Stomach (tissue), 9 donors: ENCODE results near the gene DGKK. TPM values are rescaled to one million over a fixed set of nuclear protein-coding genes. Genes with fewer than 3 reads are reported as not detected.

Source experiments
- DNase-seq, 2 donors: peaks; one replicate each; pipeline versions ENCODE4 v3.0.0 to v3.0.0-alpha.2; 2013 to 2019
- H3K27ac ChIP-seq, 5 donors: fragments of 200-600 bp in 4 of 5; sonication (generic) in 4 of 5; one replicate each; pipeline ENCODE4 v1.5.1; 2013 to 2019; ENCODE audit warnings: mild to moderate bottlenecking in 1 of 5, moderate library complexity in 1 of 5
- H3K27me3 ChIP-seq, 3 donors: fragments of 200-600 bp; sonication (generic); one replicate each; pipeline ENCODE4 v1.5.1; 2017 to 2019; ENCODE audit warnings: mixed run types in 1 of 3
- H3K36me3 ChIP-seq, 4 donors: fragments of 200-600 bp; sonication (generic); 1 replicate in 3 of 4; 2 replicates in 1 of 4; pipeline ENCODE4 v1.5.1; 2016 to 2019
- H3K4me1 ChIP-seq, 4 donors: fragments of 200-600 bp; sonication (generic); one replicate each; pipeline ENCODE4 v1.5.1; 2016 to 2019
- H3K4me3 ChIP-seq, 4 donors: fragments of 200-600 bp; sonication (generic) in 3 of 4; one replicate each; pipeline ENCODE4 v1.5.1; 2016 to 2019; ENCODE audit warnings: mild to moderate bottlenecking in 1 of 4
- H3K9me3 ChIP-seq, 4 donors: fragments of 200-600 bp; sonication (generic); one replicate each; pipeline ENCODE4 v1.5.1; 2016 to 2019
- CTCF ChIP-seq, 7 experiments: fragments of 450-650 bp in 4 of 7; fragments of 200-600 bp in 3 of 7; sonication (generic) in 3 of 7; IDR thresholded peaks; one replicate each; pipeline ENCODE4 v1.5.1; 2016 to 2019; ENCODE audit warnings: antibody characterized with exemption in 7 of 7, control low read depth in 2 of 7, mild to moderate bottlenecking in 1 of 7
- EP300 ChIP-seq: sonication (generic); formaldehyde crosslinking; IDR thresholded peaks from one replicate; pipeline ENCODE4 v1.6.1; 2017; ENCODE audit warnings: antibody characterized with exemption
- POLR2A ChIP-seq, 4 donors: fragments of 450-650 bp; IDR thresholded peaks; one replicate each; pipeline ENCODE4 v1.6.1; 2016; ENCODE audit warnings: antibody characterized with exemption in 4 of 4, control low read depth in 2 of 4, mild to moderate bottlenecking in 1 of 4, moderate library complexity in 1 of 4
- POLR2AphosphoS5 ChIP-seq, 3 donors: sonication (generic); formaldehyde crosslinking; IDR thresholded peaks; one replicate each; pipeline ENCODE4 v1.6.1; 2016; ENCODE audit warnings: antibody characterized with exemption in 3 of 3
- WGBS, 5 donors: extraction: QIAGEN DNeasy Blood & Tissue Kit in 3 of 5; methylation state at CpG; one replicate each; pipeline versions ENCODE4 v1.1.5 to v1.1.7; 2013 to 2018; 5-methylcytosine and 5-hydroxymethylcytosine counted together
- intact Hi-C: fragments of 100-400 bp; cut with DNase I; formaldehyde crosslinking; loops from one replicate; pipeline ENCODE4 v1.15.1; 2023; ENCODE audit warnings: low total_unique reads
- polyA plus RNA-seq, 3 donors: library from polyadenylated mRNA; stranded (reverse); fragments of 200-250 nt; gene quantifications; one replicate each; pipeline ENCODE4 v1.2.3, GENCODE V29; 2013
- total RNA-seq, 5 donors: library from RNA; depleted of rRNA; stranded (reverse); fragments of >200 nt; gene quantifications; one replicate each; pipeline versions ENCODE4 v1.1.0 to v1.2.3, GENCODE V29; 2014 to 2016
- donor health status: healthy with polysubstance abuse.
- donor health status: Bipolar disorder and iron deficiency.
- donor health status: healthy.

DGKK gene
- total and polyA plus RNA-seq, 8 donors, result 0.06 to 1.8 TPM; not detected in 6

- TF ChIP-seq CTCF (IDR thresholded peaks at IDR 0.05), result no peak
- TF ChIP-seq POLR2A (IDR thresholded peaks at IDR 0.05), result no peak
- no peak for TF ChIP-seq POLR2AphosphoS5 (IDR thresholded peaks at IDR 0.05)
- TF ChIP-seq EP300, result no peak
- no peaks in the 10 kb centered on the region for H3K36me3 ChIP-seq
- peaks cover 0 to 2% (median 0%) of the 10 kb centered on the region in 3 donors for H3K27me3 ChIP-seq
- no peaks in the 10 kb centered on the region for H3K9me3 ChIP-seq
- no peaks in the 10 kb centered on the region for H3K4me1 ChIP-seq
- no peak overlapping the region for H3K27ac ChIP-seq
- no peak for DNase-seq
- intact Hi-C loops, result no loop called here
- H3K4me3 ChIP-seq, result no peak overlapping the region
- 64 to 89% (median 83%) methylated on average over 6 of the region's 6 CpGs for WGBS, 5 donors
Measured at GRCh38 chrX:50456712-50457484, 13.7 kb downstream of the DGKK start.

- Histone ChIP-seq H3K27ac (no peak overlapping the region), H3K27me3 (peaks cover 0 to 15% (median 0%) of the 10 kb centered on the region in 3 donors), H3K4me3 (no peak overlapping the region), H3K4me1 (no peaks in the 10 kb centered on the region), H3K36me3 (no peaks in the 10 kb centered on the region), H3K9me3 (no peaks in the 10 kb centered on the region)
- TF ChIP-seq POLR2AphosphoS5 (IDR thresholded peaks at IDR 0.05) (no peak), POLR2A (IDR thresholded peaks at IDR 0.05) (no peak), CTCF (IDR thresholded peaks at IDR 0.05) (no peak), EP300 (no peak)
- DNase-seq, result no peak
- intact Hi-C loops, result no loop called here
Measured at GRCh38 chrX:50452782-50453181, 17.8 kb downstream of the DGKK start.

GRCh38 chrX:50450324-50450723, 20.3 kb downstream of the DGKK start:
- intact Hi-C loops, result no loop called here
- Histone ChIP-seq H3K4me1 (no peaks in the 10 kb centered on the region), H3K4me3 (no peak overlapping the region), H3K36me3 (no peaks in the 10 kb centered on the region), H3K27ac (no peak overlapping the region), H3K27me3 (peaks cover 0 to 19% (median 0%) of the 10 kb centered on the region in 3 donors), H3K9me3 (no peaks in the 10 kb centered on the region)
- no peak for DNase-seq
- WGBS, 5 donors, result 22 to 76% (median 46%) methylated on average over 1 of the region's 1 CpG
- TF ChIP-seq POLR2AphosphoS5 (IDR thresholded peaks at IDR 0.05), result no peak
- TF ChIP-seq POLR2A (IDR thresholded peaks at IDR 0.05), result no peak
- TF ChIP-seq EP300, result no peak
- no peak for TF ChIP-seq CTCF (IDR thresholded peaks at IDR 0.05)

- peaks cover 0 to 19% (median 0%) of the 10 kb centered on the region in 3 donors for H3K27me3 ChIP-seq
Measured at GRCh38 chrX:50448565-50448964, 22.1 kb downstream of the DGKK start.

More at GRCh38 chrX:50448565-50448964, 22.1 kb downstream of the DGKK start:
- no peaks in the 10 kb centered on the region for H3K4me1 ChIP-seq
- no peaks in the 10 kb centered on the region for H3K36me3 ChIP-seq
- H3K9me3 ChIP-seq, result no peaks in the 10 kb centered on the region
- DNase-seq, result no peak
- TF ChIP-seq POLR2A (IDR thresholded peaks at IDR 0.05) (no peak), CTCF (IDR thresholded peaks at IDR 0.05) (no peak), EP300 (no peak)
- WGBS, 5 donors, result 58 to 89% (median 69%) methylated on average over 2 of the region's 2 CpGs
- H3K4me3 ChIP-seq, result no peak overlapping the region
- intact Hi-C loops, result no loop called here
- no peak overlapping the region for H3K27ac ChIP-seq
